Stimulated activated CD8-positive, alpha-beta memory T cell treated with anti-CD3 and anti-CD28 coated beads, Interleukin-2, amount 100 ng/mL, for 1 hour (primary cell): ENCODE data around the gene AMELX.

Experiments
- DNase-seq, 2 donors: peaks; one replicate each; pipeline ENCODE4 v3.0.0-alpha.2; 2020; ENCODE audit warnings: low read depth in 2 of 2

Gene AMELX

DNA sequence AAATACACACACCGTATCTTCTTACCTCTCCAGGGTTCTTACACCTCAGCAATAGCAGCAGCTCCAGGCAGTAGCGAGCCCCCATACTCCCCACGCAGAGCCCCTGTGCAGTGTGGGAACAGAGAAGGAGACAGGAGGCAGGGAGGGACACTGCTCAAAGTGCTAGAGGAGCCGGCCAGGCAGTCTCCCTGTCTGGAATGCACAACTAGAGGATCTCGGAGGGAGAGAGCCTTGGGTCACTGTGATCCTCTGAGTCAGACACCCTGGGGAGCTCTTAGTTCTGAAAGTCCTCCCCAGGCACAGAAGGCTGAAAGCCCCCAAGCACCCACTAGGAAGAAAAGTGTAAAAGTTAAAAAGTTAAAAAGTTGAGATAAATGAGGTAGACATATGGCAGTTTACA lies 16.0 kb downstream of the AMELX start:
- no peak for DNase-seq

DNA sequence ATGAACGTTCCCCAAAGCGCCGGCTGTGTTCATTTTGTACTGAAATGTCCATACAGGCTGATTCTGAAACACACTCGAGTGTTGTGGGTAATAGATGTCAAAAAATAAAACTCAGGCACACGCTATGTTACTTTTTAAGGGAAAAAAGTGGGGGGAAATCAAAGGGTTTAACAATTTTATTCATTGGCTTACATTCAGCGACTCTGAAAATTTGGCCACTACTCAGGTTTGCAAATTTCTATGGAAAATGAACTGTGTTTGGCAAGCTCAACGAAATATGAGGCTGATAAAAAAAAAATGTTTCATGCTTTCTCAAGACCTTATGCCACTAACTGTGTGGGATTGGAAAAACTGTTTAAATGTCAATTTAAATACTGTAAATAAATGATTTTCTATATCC lies 18.5 kb downstream of the AMELX start:
- no peak for DNase-seq

DNA sequence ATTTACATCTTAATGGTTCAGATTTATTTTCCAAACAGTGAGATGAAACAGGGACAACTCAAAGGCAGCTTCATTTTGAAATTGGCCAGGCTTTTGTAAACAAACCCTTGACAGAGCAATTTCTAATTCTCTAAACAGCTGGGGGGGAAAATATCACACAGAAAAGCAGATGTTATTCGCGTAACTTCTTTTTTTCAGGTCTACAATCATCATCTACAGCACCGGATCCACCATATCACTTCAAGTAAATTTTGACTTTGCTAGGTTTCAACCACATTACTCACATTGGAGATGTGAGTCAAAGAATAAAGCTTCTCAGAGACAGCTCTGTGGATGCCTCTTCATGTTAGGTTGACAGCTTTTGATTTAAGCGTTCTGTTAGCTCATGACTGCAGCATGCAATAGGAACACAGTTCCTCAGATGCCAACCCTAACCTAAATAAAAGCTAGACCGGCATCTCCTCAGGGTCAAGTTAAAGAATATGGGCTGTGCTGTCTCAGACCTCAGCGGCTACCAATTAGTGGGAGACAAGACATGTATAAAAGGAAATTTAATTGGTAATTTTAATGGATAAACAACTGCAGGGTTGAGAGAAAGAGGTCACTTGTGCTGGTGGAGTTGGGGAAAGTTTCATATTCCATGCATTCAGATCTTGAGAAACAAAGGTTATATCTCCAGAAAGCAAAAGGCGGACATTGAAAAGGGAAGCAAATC lies 26.8 kb downstream of the AMELX start:
- DNase-seq, result no peak

DNA sequence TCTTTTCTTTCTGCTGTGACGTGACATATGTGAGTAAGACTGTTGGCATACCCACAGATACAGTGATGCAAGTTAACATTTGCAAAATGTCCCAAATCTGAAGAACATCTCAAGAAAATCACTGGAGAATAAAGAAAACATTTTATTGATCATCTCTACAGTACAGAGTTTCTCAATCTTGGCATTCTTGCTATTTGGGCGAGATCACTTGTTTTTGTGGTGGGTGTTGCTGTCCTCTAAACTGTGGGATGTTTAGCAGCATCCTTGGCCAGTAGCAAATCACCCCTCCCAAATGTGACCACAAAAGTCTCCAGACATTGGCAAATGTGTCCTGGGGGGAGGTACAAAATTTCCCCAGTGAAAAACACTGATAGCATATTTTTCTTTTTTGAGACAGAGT lies 28.8 kb downstream of the AMELX start:
- DNase-seq, result no peak

DNA sequence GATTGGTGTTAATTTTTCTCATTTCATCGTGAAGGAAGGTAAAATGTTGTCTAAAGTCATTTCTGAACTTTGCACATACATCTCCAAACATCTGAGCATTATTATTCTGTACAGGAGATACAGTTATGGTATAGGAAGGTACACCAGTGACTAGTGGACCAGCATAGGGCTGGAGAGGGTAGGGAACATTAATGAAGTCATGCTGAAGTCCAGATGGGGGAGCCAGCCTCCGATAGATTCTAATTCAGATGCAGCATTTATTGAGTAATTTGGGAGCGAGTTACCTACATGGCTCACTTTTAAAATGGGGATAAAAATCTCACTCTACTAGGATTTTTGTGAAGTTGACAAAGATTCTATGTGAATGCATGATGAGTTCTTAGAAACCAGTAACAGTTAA lies 34.9 kb downstream of the AMELX start:
- DNase-seq, result no peak

DNA sequence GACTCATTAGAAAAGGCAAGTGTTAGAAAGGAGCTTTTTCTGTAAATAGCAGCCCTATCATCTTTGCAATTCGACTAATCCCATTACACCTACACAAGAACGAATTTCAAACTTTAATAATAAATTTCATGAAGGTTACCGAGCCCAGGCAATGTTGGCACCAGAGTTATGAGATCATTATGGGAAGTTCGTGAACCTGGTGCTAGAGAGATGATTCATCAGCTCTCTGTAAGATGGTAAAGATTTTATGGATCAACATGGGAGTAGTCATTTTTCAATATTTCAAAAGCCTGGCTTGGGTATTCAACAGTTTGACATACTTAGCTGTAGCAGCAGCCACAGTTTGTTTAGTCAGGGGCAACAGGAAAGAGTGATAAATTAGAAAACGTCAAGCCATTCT lies 35.8 kb downstream of the AMELX start:
- no peak for DNase-seq

DNA sequence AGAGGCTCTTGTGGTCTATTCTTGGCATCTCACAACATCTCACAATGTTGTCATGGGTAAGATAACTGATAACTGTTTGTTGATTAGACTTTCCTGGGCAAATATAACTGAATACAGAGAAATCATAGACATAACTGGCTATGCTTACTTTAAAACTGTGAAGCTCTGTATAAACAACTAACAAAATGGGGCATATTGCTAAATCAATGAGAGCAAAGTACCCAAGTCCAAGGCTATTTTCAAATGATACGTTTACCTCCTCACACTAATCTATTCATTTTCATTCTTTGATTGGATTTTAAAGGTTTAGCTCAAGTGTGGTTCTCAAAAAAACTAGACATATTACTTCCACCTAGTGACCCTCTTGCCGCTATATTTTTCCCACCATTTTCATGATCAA lies 38.6 kb downstream of the AMELX start:
- no peak for DNase-seq

DNA sequence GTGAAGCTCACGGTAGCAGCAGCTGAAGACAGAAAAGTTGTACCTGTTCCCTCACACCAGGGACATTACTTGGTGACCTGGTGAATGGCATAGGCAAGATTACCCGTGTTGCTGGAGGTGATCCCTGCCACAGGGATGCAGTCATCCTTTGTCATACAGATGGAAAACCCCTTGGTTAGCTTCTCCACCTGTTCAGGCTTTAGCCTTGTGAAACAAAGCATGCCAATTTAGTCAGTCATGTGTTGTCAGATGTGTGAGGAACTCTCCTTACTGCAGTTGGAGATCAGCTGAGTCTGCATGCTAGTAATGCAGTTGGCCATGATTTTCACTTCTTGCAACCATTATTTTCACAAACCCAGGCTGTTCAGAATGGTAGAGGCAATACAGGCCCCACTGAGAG lies 41.0 kb downstream of the AMELX start:
- no peak for DNase-seq

DNA sequence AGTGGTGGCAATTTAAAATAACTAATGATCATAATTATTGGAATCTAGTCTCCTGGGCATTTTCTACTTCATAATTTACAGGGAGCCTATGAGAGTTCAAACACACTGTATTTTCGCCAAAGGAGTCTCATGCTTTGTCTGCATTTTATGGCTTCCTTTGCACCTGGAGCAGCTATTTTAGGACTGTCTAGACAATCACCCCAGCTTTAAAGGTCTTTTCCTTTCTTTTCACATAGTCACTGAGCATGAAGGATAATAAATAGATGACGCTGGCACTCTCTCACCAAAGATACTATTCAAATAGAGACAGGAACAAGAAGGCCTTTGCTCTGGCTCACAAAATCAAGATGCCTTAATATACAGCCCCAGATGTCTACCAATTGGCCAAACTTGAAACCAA lies 43.0 kb downstream of the AMELX start:
- DNase-seq, result no peak

DNA sequence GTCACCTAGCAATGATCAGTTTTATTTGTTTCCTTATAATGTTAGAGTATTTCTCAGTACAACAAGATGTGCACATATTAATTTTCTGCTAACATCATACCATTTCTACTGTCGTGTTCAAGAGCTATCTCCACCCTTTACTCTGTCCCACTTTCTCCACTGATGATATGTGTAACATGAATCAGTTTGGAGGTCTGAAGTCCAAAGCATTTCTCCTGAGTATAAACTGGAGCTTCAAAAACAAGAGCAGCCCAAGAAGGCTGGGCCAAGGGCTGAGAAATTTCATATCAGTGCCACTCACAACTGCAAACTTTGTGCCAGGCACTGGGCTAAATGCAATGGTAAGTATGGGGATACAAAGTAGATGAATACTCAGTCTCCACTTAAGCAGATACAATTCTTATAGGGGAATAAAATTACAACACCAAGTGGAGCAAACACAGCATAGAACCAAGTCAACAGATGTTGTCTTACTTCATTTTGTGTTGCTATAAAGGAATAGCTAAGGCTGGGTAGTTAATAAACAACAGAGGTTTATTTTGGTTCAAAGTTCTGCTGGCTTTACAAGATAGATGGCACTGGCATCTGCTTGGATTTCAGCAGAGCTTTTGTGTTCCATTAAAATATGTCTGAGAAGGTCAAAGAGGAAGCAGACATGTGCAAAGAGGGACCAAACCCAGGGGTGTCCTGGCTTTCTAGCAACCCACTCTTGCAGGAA lies 44.2 kb downstream of the AMELX start:
- DNase-seq, result no peak

DNA sequence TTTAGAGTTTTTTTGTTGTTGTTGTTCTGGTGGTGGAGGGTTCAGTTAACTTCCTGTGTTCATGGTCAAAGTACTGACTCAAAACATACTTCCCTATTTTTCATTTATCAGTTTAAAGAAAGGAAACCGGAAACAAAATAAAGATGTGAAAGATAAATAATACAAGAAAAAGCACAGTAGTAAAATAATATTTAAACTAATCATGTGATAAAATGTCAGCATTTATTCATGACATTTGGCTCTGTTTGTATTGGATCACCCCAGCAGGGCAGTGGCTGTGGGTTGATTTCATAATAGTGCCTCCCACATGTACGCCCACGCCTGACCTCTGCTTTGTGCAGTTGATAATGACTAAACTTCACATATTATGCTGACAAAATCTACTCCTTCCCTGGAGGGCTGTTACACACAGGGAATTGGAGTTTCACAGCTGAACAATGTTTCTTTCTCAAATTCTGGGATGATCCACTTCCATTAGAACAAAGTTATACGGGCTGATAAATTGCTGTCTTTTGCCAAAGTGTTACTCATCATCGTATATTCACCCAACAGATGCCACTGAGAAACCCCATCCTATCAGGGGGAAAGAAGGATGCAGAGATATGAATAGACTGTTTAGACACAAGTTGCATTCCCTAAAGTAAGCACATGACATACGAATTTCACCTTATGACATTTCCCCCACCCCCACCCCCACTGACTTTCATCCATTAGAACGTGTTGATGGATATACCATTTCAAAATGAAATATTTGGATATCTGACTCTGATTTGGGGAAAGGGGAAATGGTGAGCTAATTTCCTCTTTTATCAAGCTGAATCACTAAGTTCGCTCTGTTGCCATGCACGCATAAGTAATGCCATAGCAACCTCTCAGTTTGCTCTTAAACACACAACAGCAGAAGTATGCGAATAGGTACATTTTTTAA lies 48.3 kb downstream of the AMELX start:
- DNase-seq, result no peak

DNA sequence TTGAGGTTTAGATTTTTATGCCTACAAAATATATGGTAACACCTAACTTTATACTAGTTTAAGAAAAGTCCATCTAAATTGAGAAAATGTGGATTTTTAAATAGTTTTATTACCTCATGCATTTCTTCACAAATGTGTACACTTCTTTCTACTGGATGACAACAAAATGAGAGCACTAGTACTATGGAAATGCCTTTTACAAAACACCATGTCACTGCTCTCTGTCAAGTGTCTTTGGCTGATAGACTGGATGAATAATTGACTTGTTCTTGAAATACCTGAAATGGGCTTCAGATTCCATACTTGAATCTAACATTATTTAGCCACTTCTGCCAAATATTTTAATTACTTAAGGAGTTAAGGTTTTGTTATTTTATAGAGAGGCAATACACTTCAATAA lies 49.5 kb downstream of the AMELX start:
- no peak for DNase-seq

DNA sequence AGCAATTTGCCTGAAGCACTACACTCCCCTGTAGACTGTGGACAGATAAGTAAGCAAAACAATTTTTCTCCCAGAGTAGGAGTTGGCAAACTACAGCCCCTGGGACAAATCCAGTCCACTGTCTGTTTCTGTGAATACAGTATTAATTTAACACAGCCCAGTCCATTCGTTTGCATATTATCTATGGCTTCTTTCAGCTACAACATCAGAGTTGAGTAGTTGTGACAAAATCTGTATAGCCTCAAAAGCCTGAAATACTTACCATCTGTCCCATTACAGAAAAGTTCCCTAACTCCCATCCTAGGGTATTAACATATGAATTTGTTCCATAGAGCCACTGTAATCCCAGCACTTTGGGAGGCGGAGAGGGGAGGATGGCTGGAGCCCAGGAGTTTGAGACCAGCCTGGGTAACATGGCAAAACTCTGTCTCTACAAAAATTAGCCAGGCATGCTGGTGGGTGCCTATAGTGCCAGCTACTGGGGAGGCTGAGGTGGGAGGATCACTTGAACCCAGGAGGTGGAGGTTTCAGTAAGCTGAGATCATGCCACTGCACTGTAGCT lies 53.0 kb downstream of the AMELX start:
- DNase-seq, result no peak

DNA sequence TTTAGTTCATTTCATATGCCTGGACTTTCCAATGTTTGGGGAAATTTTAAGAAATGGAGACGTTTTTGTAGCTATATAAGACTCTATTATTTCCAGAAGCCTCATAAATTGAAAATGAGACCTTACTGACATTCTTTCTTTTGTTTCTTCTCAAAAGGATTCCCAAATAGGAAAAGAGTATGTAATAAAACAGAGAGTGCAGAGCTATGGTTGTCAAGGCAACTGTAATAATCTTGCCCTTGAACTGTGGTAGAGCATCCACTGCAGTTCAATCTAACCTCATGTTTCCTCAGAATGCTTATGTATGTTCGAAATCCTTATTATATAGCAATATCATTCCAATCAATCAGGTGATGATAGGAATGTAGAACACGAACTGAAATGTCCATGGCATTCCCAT lies 54.1 kb downstream of the AMELX start:
- DNase-seq, result no peak

DNA sequence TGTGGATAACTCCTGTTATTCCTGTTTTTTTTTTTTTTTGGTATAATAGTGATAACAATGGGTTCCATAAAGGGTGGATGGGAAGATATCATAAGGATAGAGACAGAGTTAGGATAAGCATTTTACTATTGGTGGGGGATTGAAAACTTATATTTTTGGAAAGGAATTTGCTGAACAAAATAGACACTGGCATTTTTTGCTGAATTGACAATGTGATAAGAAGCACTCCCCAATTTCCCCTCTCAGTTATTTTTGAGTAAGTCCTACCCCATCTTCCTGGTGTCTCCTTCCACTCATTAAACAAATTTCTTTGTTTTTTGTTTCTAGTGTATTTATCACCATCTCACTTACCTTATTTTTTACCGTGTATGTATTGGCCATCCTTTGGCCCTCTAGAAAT lies 55.8 kb downstream of the AMELX start:
- no peak for DNase-seq

DNA sequence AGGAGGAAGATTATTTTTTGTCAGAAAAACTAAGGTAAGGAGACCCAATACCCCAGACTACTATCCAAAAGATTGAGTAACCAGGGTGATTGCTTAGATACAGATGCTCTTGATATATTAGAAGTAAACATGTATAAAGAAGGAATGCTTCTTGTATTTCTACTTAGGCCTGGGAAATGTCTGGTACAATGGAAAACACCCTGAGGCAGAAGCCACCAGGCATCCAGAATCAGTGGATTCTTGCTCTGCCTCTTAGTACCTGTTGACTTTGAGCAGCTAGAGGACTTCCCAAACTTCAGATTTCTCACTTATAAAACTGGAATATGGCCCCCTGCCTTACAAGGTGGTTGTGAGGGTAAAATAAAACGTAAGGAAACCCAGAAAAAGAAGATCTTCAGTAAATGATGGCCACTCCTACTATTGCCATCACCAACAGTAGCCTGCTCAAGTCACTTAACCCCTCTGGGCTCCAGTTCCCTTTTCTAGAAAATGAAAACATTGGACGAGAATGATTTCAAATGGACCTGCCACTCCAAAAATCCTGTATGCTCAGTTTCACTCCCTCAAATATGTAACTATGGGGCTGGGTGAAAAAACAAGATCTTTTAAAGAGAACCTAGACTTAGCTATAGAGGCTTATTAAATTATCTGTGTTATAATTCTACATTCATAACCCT lies 56.6 kb downstream of the AMELX start:
- DNase-seq, result no peak
